Stimulated activated CD4-positive, alpha-beta T cell treated with anti-CD3 and anti-CD28 coated beads, Interleukin-1b, Interleukin-23, amount 100 ng/mL, for 4 hours (primary cell): ENCODE measurements around the gene ARHGAP44.

ENCODE experiments used
- DNase-seq, 2 donors: peaks; one replicate each; pipeline ENCODE4 v3.0.0-alpha.2; 2020; ENCODE audit warnings: low read depth in 2 of 2

ARHGAP44 gene

DNA sequence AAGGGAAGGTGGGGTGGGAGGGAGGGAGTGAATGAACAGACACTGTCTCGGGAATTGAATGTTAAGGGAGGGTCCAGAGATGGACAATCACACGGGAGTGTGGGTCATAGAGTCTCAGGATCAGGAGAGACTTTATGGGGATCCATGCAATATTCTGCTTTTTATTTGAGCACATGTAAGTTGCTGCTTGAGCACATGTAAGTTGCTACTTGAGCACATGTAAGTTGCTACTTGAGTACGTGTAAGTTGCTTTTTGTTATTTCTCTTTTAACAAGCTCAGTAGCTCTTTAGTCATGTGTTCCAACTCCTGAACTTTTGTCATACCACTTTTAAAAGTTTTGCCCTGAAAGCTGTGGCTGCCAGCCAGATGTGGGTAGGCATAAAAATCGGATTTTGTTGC is 110.3 kb downstream of the ARHGAP44 start:
- DNase-seq, result no peak

- DNase-seq, result no peak
These were observed 111.2 kb downstream of the ARHGAP44 start for GRCh38 chr17:12900474-12900873.

DNA sequence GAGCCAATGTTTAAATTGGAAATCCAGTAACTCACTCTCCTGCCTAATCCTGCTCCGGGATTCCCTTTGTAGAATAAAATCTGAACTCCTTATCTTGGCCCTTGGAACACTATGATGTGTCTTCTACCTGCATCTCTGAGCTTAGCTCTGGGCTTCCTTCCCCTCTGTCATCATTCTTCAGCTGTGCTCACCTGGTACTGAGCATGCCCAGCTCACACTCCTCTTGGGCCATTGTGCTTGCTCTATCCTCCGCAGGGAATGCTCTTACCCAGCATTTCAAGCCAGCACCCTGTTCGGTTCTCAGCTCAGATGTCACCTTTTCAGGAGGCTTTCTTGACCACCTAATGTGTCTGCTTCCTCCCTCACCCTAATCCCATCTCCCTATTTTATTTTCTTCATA is 112.7 kb downstream of the ARHGAP44 start:
- DNase-seq, result no peak

DNA sequence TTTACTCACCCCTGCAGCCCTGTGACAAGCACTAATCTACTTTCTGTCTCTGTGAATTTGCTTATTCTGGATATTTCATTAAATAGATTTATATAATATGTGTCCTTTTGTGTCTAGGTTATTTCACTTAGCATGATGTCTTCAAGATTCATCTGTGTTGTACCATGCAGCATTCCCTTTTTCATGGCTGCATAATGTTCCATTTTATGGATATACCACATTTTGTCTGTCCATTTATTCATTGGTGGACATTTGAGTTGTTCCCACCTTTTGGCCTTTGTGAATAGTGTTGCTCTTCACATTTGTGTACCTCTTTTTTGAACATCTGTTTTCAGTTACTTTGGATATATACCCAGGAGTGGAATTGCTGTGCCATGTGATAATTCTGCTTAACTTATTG is 118.2 kb downstream of the ARHGAP44 start:
- no peak for DNase-seq

DNA sequence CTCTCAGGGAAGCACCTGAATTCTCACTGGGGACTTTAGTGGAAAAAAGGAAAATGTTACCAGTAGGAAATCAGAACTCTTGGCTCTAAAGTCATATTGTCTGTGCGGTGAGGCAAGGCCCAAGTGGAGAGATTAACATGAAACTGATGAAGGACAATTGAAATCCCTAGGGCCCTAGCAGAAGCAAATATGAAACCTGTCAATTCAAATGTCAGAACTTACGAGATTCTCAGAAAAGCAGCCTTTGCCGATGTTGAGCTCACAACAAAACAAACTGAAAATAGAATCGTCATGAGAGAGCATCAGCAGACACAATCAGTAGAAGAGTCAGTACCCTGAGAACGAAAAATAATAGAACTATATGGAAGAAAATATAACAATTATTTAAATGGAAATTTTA is 119.7 kb downstream of the ARHGAP44 start:
- DNase-seq, result no peak

GRCh38 chr17:12909511-12909910 is 120.2 kb downstream of the ARHGAP44 start:
- no peak for DNase-seq

DNA sequence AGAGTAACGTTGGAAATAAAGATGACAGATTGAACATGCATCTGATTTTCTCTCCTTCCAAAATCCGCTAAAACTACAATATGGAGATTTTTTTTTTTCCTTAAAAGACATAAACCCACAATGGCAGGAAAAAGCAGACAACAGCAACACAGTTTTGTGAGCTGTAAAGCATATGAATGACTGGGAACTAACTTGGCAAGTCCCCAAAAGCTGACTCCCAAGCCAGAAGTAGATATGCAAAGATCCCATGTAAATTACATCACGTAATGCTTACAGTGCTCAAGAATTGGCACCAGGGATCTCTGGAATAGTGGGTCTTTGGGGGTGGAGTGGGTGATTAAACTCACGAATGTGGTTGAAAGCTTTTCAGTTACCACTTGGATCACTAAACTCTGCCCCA is 121.9 kb downstream of the ARHGAP44 start:
- no peak for DNase-seq

- DNase-seq, result no peak
These were observed 128.1 kb downstream of the ARHGAP44 start for GRCh38 chr17:12917399-12917798.

DNA sequence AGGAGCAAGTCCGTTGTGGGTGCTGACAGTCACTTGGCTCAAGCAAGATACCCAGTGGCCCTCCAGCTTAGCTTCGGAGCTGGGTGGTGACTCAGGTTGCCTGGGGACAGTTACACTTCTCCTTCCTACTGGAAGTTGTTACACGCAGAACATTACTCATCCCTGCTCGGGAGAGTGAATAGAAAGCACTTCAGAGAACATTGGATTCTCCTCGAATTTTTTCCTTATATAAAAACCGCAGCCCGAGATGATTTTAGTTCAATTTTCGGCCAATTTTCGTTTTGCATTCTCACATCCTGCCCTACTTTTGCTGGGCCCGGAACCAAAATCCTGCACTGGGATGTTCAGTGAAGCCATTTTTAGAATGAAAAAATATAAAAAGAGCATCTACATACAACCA is 128.8 kb downstream of the ARHGAP44 start:
- no peak for DNase-seq

- no peak for DNase-seq
These were observed 132.8 kb downstream of the ARHGAP44 start for GRCh38 chr17:12922120-12922519.

GRCh38 chr17:12924614-12925013 is 135.3 kb downstream of the ARHGAP44 start:
- no peak for DNase-seq

DNA sequence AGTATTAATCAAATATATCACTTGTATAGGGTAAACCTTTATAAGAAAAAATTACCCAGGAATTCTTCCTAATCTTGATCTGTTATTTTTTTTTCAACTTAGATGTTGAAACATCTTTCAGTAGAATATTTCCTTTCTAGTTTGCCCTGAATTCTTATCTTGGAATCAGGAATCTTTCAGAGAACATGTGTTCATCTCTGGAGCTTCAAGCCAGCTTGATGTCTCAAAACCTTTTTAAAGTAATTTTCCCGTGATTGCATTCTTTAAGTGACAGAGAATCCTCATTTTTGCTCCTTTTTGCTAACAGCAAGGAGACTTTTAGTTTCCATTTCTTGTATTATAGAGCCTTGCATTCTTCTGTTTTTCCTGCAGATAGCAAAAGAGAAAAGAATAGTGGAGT is 137.7 kb downstream of the ARHGAP44 start:
- no peak for DNase-seq

DNA sequence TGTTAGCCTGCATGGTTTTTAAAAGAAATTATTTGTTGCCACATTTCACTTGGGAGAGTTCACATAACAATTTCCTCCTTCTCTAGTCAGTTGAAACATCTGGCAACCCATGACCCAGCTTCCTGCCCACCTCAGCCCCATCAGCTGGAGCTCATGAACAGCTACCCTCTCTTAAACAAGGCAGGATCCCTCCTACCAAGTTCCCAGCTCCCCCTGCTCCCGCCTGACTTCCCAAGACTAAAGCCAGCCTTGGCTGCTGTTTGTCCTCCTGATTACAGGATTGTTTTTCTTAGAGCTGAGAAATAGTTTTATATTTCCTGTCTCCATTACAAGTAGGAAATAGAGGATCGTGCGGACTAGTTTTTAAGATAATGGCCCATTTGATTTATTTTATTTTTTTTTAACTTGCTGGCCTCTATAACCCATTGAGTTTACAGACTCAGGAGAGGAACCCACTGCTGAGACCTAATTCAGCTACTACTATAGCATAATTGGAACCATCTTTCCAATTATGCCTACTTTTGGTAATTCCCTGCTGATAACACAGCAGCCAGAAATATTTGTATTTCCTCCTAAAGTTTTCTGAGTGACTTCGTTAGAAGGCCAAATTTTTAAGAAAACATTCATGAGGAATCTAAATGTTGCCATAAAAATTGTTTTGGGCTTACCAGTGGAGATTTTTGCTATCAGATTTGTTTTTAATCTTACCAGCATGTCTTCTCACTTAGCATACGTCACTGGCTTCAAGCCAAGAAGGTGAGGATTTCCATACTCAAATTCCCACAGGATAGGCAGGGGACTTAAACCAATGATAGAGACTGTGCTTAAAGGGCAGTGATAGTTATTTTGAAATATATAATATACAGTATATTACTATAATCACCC is 138.5 kb downstream of the ARHGAP44 start:
- DNase-seq, result no peak

DNA sequence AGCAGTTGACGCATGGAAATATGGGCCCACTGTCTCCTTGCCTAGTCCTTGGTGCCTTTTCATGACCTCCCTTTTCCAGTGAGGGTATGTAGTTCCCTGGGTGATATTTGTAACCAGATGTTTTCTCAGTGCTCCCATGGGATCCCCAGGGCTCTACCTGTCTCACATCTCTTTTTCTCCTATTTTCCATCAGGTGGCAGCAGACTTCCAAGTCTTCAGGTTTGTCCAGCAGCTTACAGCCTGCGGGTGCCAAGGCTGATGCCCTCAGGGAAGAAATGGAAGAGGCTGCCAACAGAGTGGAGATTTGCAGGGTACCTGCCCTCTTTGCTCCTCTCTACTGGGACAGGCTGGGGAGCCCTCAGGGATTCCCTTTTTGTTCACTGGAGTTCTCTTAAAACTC is 139.4 kb downstream of the ARHGAP44 start:
- no peak for DNase-seq

GRCh38 chr17:12936501-12936900 is 147.2 kb downstream of the ARHGAP44 start:
- no peak for DNase-seq

- DNase-seq, result no peak
These were observed 151.4 kb downstream of the ARHGAP44 start for GRCh38 chr17:12940699-12941098.

DNA sequence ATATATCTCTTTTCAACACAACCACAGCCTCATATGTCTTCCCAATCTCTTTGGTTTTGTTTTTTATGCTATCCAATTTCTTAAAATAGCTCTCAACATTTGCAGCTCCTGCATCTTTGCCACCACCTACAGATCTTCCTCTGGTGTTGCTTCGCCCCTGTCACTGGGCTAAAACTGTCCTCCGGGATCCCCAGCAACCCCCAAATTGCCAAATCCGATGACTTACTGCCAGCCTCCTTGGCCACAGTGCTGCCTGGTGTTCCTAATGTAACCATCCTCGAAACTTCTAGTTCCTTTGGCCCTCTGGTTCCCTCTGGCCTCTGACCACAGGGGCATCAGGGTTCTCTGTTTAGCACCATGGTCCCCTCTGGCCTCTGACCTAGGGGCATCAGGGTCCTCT is 157.7 kb downstream of the ARHGAP44 start:
- DNase-seq, result no peak

- no peak for DNase-seq
These were observed 162.7 kb downstream of the ARHGAP44 start for GRCh38 chr17:12952012-12952411.

DNA sequence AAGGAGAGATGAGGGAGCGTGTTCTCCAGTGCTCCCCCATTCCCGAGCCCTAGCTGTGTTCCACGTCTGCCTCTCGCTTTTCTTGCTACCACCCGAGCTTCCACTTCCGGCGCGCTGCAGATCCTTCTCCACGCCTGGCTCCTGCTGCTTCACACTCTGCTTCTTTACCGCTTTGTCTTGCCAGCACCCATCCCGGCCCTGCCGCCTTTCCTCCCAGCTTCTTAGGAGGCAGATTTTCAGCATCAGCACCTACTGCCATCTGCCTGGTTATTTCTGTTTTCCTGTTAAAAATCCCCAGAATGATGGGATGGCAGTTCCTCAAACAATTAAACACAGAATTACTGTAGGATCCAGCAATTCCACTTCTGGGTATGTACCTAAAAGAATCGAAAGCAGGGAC is 163.9 kb downstream of the ARHGAP44 start:
- no peak for DNase-seq

DNA sequence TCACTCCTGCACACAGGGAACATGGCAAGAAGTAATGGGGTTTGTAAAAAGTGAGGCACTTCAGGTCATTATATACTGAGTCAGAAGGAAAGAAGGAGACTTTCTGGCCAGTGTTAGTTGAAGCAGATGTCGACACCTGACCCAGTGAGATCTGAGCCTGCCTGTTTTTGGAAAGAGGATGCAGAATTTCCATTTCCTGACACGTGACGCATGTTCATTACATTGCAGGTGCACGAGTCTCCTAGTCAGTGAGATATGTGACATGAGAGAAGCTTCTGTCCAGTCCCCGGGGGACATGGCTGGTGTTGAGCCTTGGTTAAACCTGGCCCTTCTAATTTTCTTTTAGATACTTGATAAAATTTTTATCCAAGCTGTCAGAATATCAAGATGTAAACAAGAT is 166.2 kb downstream of the ARHGAP44 start:
- DNase-seq, result no peak

- no peak for DNase-seq
These were observed 169.5 kb downstream of the ARHGAP44 start for GRCh38 chr17:12958786-12959185.

DNA sequence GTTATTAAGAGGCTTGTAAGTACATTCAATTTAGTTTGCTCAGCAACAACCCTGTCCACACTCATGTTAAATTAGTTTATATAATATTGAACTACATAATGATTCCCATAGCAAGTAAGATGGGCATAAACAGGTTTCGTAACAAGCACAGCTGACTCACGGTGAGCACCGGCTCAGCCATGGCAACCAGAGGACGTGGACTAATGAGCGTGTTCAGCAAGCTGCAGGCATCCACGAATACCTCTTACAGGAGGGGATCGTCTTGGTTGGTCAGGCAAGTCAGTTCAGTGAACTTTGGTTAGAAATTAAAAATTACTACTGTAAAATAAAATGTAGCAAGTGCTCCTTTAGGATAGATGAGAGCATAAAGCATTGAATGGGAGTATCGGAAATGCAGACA is 170.1 kb downstream of the ARHGAP44 start:
- DNase-seq, result no peak

DNA sequence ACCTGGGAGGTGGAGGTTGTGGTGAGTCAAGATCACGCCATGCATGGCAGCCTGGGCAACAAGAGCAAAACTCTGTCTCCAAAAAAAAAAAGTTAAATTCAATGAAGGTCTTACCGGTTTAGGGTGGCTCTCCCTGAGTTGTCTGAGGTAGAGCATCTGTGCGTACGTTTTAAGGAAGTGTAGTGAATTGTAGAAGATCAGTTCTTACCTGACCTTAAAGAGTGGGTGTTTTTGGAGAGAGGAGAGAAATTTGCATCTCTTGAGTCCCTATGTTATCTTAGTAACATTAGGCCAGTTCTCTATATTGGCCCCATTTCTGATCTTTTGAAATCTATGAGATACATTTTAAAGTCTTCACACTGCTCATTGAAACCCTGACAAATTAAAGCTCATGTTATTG is 172.4 kb downstream of the ARHGAP44 start:
- no peak for DNase-seq

DNA sequence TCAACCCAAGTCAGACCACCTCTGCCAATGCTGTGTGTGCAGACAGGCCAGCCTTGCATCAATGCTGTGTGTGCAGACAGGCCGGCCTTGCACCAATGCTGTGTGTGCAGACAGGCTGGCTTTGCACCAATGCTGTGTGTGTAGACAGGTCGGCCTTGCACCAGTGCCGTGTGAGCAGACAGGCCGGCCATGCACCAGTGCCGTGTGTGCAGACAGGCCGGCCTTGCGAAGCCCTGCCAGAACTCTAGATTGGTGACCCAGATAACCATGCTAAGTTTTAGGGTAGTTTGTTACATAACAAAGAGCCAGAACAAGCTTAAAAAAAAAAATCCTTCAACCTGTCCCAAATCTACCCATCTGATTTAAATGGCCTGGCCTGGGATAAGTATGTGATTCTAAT is 174.2 kb downstream of the ARHGAP44 start:
- no peak for DNase-seq
